Esophagus squamous epithelium (tissue), 5 donors: Measurements from ENCODE around the gene NRXN3. TPM values are rescaled to one million over a fixed set of nuclear protein-coding genes. Genes with fewer than 3 reads are reported as not detected.
A peak's percentile ranks its signal among the peaks of the same experiment; 100 is the strongest.

Experiments
- DNase-seq: peaks from one replicate; lab custom pipeline; 2025; lab: John Stamatoyannopoulos, UW
- H3K27ac ChIP-seq, 4 donors: fragments of 200-600 bp; sonication (generic); one replicate each; pipeline ENCODE4 v1.5.1; 2016 to 2019; ENCODE audit warnings: mild to moderate bottlenecking in 1 of 4
- H3K27me3 ChIP-seq, 4 donors: fragments of 200-600 bp; sonication (generic); 1 replicate in 3 of 4; 2 replicates in 1 of 4; pipeline versions ENCODE4 v1.5.1 to v1.6.0; 2017 to 2021; ENCODE audit warnings: antibody characterized with exemption in 1 of 4
- H3K36me3 ChIP-seq, 3 donors: fragments of 200-600 bp; sonication (generic); one replicate each; pipeline ENCODE4 v1.5.1; 2016 to 2019
- H3K4me1 ChIP-seq, 3 donors: fragments of 200-600 bp; sonication (generic); one replicate each; pipeline ENCODE4 v1.5.1; 2017 to 2019
- H3K4me3 ChIP-seq, 4 donors: fragments of 200-600 bp; sonication (generic); 1 replicate in 3 of 4; 2 replicates in 1 of 4; pipeline ENCODE4 v1.5.1; 2016 to 2019; ENCODE audit warnings: mild to moderate bottlenecking in 2 of 4, moderate library complexity in 1 of 4
- H3K9me3 ChIP-seq, 3 donors: fragments of 200-600 bp; sonication (generic); one replicate each; pipeline ENCODE4 v1.5.1; 2016 to 2019
- CTCF ChIP-seq, 6 experiments: fragments of 450-650 bp in 4 of 6; fragments of 200-600 bp in 2 of 6; sonication (generic) in 2 of 6; IDR thresholded peaks; one replicate each; pipeline ENCODE4 v1.5.1; 2016 to 2019; ENCODE audit warnings: antibody characterized with exemption in 6 of 6, mild to moderate bottlenecking in 4 of 6, moderate library complexity in 4 of 6
- POLR2A ChIP-seq, 4 donors: fragments of 450-650 bp; IDR thresholded peaks; one replicate each; pipeline ENCODE4 v1.6.1; 2017; ENCODE audit warnings: antibody characterized with exemption in 4 of 4, mild to moderate bottlenecking in 4 of 4, moderate library complexity in 3 of 4
- WGBS, 2 donors: methylation state at CpG; one replicate each; pipeline ENCODE4 v1.1.5; 2018; 5-methylcytosine and 5-hydroxymethylcytosine counted together
- intact Hi-C: fragments of 100-400 bp; cut with DNase I; formaldehyde crosslinking; loops from one replicate; pipeline ENCODE4 v1.15.0; 2022
- total RNA-seq, 4 donors: library from RNA; depleted of rRNA; stranded (reverse); fragments of >200 nt; gene quantifications; one replicate each; pipeline ENCODE4 v1.1.0, GENCODE V29; 2016
- donor health status: DM: yes; HTN: yes; CAD: no.

Gene NRXN3
- total RNA-seq, 4 donors from 2014 or later = 0.30 to 15.8 (median 1.5) TPM

DNA sequence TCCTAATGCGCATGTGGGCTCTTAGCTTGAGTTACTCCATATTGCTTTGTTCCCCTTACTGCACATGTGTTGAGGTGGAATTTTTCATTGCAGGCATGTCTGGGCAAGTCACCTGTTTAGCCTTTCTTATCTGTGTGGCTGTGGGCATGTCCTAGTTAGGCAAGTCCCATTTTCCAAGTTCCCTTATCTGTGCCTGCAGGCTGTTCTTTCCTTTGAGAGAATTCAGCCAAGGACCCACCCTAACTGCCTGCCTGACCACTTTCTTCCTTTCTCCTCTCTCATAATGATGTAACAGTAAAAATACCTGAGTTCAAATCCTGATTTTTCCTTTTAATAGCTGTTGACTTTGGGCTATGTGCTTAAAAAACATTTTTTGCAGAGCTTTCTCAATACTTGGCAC, 870.6 kb downstream of the NRXN3 start:
- H3K27me3 ChIP-seq = peaks cover 0 to 60% (median 0%) of the 10 kb centered on the region in 4 donors
- H3K36me3 ChIP-seq = no peaks in the 10 kb centered on the region
- TF ChIP-seq POLR2A (IDR thresholded peaks at IDR 0.05) (no peak), CTCF (IDR thresholded peaks at IDR 0.05) (no peak)
- DNase-seq = no peak
- peaks cover 0 to 8% (median 0%) of the 10 kb centered on the region in 3 donors for H3K4me1 ChIP-seq
- 100% methylated on average over 1 of the region's 1 CpG for WGBS, 2 donors
- intact Hi-C loops = no loop called here
- no peak overlapping the region for H3K4me3 ChIP-seq
- no peak overlapping the region for H3K27ac ChIP-seq
- H3K9me3 ChIP-seq = peaks cover 0 to 6% (median 0%) of the 10 kb centered on the region in 3 donors

DNA sequence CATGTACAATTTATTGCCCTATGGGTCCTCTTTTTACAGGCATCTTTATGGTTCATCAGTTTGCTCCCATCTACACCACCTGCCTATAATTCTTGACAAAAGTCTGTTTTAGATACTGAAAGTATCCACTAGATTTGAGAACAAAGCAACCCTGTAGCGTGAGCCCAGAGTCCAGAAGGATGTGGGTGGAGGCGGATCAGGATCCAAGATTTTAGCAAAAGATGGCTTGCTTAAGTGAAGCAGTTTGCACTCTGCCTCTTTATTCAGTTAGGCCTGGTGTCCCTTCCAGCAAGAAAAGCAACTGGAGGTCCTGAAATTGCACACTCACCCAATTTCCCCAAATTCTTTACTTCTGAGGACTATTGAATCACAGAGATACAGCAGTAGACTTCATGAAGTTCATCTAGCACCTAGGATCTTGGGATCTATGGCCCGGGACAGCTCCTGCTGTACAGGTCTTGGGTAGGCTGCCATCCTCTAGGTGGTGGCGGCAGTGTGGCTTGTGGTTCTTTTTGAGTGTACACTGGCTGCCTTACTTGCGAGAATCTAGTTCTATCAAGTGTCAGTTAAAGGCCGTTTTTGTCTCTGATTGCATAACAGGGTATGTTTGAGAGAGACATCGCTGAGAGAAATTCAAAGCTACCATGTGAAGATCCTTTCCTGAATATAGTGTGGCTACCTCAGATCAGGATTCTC, 873.2 kb downstream of the NRXN3 start:
- Histone ChIP-seq H3K27ac (no peak overlapping the region), H3K4me3 (no peak overlapping the region), H3K4me1 (peaks cover 0 to 8% (median 0%) of the 10 kb centered on the region in 3 donors), H3K9me3 (peaks cover 0 to 6% (median 0%) of the 10 kb centered on the region in 3 donors), H3K36me3 (no peaks in the 10 kb centered on the region), H3K27me3 (peaks cover 0 to 56% (median 0%) of the 10 kb centered on the region in 4 donors)
- no peak for DNase-seq
- TF ChIP-seq CTCF (IDR thresholded peaks at IDR 0.05) = no peak
- TF ChIP-seq POLR2A (IDR thresholded peaks at IDR 0.05) = no peak
- WGBS, 2 donors = 85 to 87% methylated on average over 4 to 7 of the region's 7 CpGs
- intact Hi-C loops = no loop called here

DNA sequence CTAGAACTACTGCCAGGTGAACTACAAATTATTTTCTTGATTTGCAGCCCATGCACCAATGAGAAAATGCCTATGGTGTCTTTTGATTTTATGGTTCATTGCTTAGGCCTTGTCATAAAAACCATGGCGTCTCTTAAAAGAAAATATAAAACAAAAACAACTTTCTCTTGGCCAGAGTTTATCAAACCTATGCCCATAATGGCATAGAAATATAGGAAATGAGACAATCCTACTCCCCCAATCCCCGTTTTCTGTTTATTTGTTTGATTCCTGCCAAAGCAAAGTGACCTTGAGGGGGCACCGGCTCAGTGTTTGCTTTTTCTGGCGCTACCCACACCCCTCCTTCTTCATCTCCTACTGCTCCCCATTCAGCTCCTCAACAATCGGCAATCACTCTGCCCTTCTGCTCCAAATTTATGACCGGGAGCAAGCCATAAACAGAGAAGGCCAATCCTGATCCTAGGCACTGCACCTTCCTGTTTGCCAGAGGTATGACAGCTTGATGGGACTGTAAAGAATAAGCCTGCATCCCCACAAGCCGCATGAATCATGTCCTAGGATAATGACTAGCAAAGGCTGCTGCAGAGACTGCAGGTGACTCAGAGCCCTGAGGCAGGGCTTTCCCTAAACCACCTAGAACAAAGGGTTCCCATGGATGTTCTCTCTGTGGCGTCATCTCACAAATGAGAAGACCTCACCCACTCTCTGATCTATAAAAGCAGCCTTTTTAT, 874.9 kb downstream of the NRXN3 start:
- Histone ChIP-seq H3K27me3 (peaks cover 0 to 44% (median 0%) of the 10 kb centered on the region in 4 donors), H3K36me3 (no peaks in the 10 kb centered on the region), H3K27ac (no peak overlapping the region), H3K4me3 (no peak overlapping the region), H3K9me3 (peaks cover 0 to 6% (median 0%) of the 10 kb centered on the region in 3 donors), H3K4me1 (peaks cover 0 to 8% (median 0%) of the 10 kb centered on the region in 3 donors)
- no peak for DNase-seq
- TF ChIP-seq POLR2A (IDR thresholded peaks at IDR 0.05) (no peak), CTCF (IDR thresholded peaks at IDR 0.05) (no peak)
- WGBS, 2 donors = 20 to 30% methylated on average over 7 to 8 of the region's 8 CpGs
- intact Hi-C loops = no loop called here

- no peak for DNase-seq
- Histone ChIP-seq H3K36me3 (no peaks in the 10 kb centered on the region), H3K27me3 (peaks cover 0 to 32% (median 0%) of the 10 kb centered on the region in 4 donors), H3K27ac (peak overlapping the region in 2 of 4 donors; percentile 10 to 49), H3K4me3 (no peak overlapping the region), H3K9me3 (no peaks in the 10 kb centered on the region), H3K4me1 (no peaks in the 10 kb centered on the region)
- 38 to 43% methylated on average over 6 of the region's 6 CpGs for WGBS, 2 donors
- intact Hi-C loops = no loop called here
- no peak for TF ChIP-seq CTCF (IDR thresholded peaks at IDR 0.05)
- TF ChIP-seq POLR2A (IDR thresholded peaks at IDR 0.05) = no peak
Observed at GRCh38 chr14:79050787-79051727, 880.9 kb downstream of the NRXN3 start.
